GM18517 (cell line): Measurements from ENCODE around the gene PTCH1.

Source experiments
- ATAC-seq: cut with Tn5 transposase; IDR thresholded peaks from one replicate; pipeline ENCODE4 v1.9.1; 2021; ENCODE audit warnings: mild to moderate bottlenecking, moderate library complexity; ENCODE audit not compliant: unreplicated experiment

PTCH1 gene

GRCh38 chr9:95499847-95500246, 16.9 kb downstream of the PTCH1 start:
- ATAC-seq = no peak

DNA sequence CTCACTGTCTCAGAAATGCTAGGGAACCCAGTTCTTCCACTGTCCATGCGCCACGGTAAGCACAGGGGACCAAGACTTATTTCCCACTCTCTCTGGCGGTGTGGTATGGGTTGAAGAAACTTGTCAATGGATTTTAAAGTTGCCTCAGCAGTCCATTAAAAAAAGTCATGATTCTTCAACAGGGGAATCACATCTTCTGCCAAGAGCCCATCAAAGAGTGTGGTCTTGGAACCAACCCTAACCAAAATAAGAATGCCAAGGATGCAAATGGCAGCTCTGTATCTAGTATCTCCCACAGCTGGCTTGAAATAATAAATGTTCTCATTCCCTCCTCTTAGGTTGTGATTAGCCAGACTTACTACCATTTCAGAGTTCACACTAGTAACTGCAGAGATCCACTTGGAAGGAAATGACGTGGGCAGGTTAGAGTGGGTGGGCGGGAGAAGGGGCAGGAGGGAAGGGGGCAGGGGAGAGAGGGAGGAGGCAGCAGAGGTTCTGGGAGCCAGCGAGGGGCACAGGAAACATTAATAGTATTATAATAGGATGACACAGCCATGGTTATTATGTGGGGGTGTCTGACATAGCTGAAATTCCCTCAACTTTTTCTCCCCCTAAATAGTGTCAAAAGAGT, 17.6 kb downstream of the PTCH1 start:
- ATAC-seq = no peak

DNA sequence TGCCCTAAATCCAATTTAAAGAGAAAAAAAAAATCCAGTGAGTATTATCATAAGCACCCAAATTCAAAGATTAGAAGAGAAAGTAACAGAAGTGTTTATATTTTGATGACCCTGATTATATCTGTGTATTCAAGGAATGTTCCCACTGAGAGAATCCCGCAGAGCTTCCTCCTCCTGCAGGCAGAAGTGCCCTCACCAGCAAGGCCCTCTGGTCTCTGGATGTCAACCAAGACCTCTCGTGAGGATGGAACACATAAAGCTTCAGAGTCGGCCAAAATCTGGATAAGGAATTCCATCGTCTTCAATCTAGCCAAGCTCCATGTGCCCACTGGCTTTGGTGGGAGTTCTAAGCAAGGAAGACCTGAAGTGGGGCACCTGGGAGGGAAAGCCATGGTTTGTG, 18.1 kb downstream of the PTCH1 start:
- ATAC-seq = no peak

DNA sequence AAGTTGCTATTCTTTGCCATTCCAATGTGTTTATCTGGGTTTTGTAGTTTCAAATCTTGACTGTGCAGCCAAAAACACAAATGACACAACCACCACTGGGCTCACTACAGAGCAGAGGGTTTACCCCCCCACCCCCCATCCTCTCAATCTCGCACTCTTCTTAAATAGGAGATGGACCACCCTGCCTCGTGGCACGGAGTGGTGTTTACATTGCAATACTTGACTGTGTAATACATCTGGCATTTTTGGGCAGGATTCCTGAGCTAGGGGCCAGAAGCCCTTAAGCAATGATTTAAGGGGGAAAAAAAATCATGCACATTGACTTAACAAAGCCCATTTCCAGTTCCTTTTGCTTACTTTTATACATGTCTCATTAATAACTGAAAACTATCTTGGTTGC, 19.0 kb downstream of the PTCH1 start:
- ATAC-seq = no peak

- no peak for ATAC-seq
Measured at GRCh38 chr9:95496687-95497086, 20.1 kb downstream of the PTCH1 start.

DNA sequence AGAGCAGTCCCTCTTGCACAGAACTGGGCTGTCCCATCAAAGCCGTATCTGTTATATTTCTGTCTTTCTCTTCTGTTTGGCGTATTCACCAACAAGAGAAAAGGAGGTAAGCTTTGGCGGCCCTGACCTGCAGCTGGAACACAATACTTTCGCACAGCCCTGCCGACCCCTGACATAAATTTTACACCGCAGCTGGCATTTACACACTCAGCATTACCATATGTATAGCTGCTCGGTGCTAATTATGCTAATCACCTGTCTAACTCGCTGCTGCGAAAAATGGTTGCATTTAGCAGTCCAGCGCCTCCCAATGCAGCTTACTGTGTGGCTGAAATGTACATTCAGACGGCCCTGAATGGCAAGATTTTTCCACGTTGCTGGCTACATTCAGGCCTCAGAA, 20.8 kb downstream of the PTCH1 start:
- no peak for ATAC-seq

DNA sequence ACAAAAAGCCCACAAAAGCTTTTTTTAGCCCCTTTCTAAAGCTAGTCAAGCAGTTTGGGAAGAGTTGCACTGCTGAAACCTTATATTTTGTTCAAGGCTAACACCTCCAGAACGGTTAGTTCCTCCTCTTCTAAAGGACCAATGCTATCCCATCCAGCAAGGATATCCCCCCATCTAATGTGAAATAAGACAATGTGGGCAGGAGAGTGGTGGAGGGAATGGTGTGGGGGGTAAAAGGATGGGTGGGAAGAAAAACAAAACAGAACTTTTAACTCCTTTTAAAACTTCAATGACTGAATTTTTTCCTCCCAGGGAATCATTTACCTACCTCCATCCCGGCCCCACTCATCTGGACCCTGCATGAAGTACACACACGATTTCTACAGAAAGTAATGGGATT, 21.2 kb downstream of the PTCH1 start:
- ATAC-seq = no peak

GRCh38 chr9:95494416-95495371, 22.1 kb downstream of the PTCH1 start:
- ATAC-seq = peak; percentile 94

GRCh38 chr9:95494022-95494415, 22.8 kb downstream of the PTCH1 start:
- no peak for ATAC-seq

DNA sequence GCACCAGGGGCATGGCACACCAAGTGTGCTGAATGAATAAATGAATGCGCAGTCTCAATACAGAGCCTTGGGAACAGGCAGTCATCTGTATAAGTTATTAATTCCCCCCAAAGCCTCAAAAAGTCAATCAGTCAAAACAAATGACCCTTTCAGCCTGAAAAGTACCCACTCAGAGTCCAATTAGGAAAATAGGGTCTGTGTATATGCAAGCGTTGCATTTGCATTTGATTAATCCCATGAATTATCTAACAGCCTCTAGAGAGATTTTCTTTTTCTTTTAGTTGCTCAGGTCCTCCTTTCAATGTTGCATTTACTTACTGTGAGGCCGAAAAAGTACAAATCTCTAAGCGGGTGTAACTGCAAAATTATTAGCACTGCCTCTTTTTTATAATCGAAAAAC, 23.4 kb downstream of the PTCH1 start:
- no peak for ATAC-seq

DNA sequence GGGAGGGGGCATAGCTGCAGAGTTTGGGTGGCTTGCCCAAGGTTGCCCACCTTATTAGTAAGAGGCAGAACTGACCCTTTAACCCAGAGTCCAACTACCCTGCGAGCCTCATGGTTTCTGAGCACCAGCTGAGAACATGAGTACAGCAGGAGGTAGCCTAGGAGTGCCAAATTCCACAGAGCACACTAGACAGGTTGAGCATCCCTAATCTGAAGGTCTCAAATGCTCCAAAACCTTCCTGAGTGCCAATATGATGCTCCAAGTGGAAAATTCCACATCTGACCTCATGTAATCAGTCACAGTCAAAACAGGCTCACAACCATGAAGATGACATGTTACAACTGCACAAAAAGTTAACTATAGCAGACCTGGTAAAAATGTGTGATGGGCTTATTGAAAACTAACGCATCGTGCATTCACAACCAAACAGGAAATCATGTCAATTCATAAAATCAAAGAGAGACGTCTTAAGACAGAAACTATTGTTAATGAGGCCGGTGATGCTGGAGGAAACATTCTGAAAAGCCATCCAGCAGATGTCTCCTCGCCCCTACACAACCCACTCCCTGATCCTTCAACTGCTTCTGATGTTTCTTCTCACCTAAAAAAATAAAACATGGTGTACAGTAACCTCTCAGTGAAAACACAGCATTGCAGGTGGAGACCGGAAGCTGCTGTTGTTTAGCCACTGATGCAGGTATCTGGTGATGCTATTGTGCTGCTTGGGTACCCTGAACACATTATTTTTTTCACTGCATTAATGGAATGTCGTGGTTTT, 25.0 kb downstream of the PTCH1 start:
- ATAC-seq = no peak

- ATAC-seq = no peak
Measured at GRCh38 chr9:95488954-95489353, 27.8 kb downstream of the PTCH1 start.

DNA sequence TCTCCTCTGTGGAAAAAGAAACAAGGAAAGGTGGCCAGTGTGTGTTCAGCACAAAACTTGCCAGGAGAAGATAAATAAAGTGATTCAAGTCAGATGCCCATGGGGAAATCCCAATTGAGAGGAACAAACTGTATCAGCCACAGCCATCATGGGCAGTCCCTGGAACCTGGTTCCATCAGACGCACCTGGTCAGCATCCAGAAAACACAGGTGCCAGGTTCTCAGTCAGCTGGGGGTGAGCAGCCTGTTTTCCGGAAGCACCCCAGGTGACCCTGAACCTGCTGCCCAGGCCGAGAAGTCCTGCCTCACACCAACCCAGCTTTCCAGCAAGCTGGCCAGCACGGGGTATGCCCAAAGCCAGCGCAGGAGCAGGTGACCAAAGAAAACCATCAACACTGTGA, 30.5 kb downstream of the PTCH1 start:
- ATAC-seq = no peak

DNA sequence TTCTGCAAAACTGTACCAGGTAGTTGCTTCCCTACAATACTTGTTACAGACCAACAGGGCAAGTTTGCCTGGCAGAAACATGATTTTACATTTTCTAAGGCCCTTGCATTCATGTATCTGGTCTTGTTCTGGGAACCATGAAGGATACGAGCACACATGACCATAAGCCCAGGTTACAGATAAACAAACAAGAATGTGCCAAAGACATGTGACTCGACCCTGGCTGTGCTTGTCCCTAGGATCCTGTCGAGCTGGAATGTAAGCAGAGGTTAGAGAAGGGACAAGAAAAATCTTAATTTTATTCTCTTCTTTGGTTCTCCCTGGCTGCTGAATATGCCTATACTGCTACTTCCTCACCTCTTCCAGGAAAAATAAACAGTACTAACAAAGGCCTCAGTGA, 32.5 kb downstream of the PTCH1 start:
- no peak for ATAC-seq

GRCh38 chr9:95483431-95483830, 33.3 kb downstream of the PTCH1 start:
- no peak for ATAC-seq

DNA sequence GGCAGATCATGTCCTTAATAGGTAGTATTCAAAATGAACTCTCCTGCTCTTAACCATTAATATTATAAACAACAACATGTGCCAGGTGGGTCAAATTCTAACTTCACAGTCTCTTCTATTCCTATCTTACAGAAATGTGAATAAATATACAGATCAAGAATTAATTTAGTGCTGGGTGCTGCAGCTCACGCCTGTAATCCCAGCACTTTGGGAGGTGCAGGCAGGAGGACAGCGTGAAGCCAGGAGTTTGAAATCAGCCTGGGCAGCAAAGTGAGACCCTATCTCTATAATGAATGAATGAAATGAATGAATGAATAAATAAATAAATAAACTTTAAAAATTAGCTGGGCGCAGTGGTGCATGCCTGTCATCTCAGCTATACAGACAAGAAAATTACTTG, 34.1 kb downstream of the PTCH1 start:
- no peak for ATAC-seq

- ATAC-seq = no peak
Measured at GRCh38 chr9:95481000-95481399, 35.8 kb downstream of the PTCH1 start.

- ATAC-seq = no peak
Measured at GRCh38 chr9:95480346-95480745, 36.4 kb downstream of the PTCH1 start.

DNA sequence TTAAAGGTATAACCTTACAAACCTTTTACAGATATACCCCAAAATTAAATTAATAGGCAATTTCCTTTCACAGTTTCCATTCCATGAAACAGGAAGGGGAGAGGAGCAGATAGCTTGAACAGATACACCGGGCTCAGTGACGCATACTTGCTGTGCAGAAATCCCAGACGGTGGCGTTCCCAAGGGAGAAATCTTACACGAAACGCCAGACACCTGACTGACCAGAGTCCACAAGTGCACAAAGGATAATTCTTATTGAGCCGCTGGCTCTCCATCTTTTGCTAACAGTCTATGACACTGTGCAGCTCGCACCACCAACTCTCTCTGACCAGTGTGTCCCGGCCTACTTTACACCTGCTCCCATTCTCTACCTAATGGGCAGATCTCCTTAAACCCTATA, 37.4 kb downstream of the PTCH1 start:
- no peak for ATAC-seq

GRCh38 chr9:95478335-95478734, 38.4 kb downstream of the PTCH1 start:
- ATAC-seq = no peak

DNA sequence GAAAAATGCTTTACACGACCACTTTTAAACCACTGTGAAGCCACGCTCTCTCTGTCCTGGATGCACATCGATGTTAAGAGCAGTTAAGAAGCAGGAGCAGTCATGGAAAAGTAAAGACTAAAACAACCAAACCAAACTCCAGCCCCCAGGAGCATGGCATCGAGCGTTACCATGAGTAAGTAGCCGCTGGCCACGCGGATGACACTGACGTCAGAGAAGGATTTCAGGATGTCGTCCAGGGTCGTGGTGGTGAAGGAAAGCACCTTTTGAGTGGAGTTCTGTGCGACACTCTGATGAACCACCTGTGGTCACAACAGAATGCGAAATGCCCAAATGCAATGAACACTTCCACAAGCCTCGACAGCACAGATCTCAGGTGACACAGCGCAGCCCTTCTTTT, 38.9 kb downstream of the PTCH1 start:
- ATAC-seq = no peak

DNA sequence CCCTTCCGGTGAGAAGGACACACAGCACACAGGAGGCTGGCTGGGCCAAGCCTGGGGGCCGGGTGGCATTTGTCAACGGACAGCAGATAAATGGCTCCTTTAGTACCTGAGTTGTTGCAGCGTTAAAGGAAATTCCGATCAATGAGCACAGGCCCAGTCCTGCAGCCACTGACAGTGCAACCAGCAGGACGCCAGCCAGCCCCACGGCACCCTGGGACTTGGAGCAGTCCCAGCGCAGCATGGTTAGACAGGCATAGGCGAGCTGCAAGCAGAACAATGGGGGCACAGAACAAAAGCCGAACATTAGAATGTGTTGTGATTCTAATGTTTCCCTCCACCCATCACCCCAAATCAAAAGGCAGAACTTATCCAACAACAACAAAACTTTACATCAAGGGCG, 39.3 kb downstream of the PTCH1 start:
- no peak for ATAC-seq
